Fibroblast of skin of left biceps (primary cell): ENCODE measurements around the gene UBASH3A.

ENCODE experiments used
- DNase-seq, 2 experiments: peaks; one replicate each; pipeline ENCODE4 v3.0.0-alpha.2; 2013; ENCODE audit warnings: low read depth in 2 of 2

The UBASH3A gene

DNA sequence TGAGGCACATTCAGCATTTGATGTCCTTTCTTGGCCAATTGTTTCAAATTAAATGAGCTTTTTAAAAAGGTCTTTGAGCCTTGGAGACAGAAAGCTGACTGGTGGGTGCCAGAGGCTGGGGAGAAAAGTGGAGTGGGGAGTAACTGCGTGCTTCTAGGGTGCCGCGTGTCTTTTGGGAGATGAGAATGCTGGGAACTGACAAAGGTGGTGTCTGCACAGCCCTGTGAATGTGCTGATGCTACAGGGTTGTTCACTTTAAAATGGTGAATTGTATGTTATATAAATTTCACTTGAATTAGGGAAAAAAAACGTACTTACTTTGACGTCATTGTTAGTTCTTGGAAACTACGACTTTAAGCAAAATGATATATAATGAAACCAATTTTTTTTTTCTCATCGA, 29.2 kb upstream of the UBASH3A start:
- no peak for DNase-seq

DNA sequence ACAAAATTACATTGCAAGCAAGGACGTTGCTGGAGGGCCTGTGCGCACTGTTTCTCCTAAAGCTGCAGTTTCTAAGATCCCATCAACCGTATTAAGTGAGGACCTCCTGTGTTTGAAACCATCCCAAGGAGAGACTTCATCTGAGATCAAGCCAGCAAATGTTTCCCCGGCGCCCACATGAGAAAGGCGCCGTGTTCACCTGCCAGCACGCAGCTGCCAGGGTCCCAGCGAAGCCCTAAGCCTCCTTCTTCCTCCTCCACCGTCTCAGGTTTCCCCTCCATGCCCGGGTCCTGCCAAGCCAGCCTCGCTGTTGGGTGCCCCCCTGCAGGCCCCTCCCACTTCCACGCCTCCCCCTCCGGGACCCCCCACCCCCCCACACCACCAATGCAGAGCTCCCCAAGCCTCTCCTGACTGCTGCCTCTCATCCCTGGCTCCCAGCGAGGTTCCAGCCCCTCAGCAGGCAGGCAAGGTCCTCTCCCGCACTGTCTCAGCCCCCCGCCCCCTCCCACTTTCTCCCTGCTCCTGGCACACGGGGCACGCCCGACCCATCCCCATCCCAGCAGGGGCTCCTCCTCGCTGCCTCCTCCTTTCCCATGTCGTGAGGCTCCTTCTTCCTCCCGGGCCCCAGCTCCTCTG, 28.7 kb upstream of the UBASH3A start:
- no peak for DNase-seq

DNA sequence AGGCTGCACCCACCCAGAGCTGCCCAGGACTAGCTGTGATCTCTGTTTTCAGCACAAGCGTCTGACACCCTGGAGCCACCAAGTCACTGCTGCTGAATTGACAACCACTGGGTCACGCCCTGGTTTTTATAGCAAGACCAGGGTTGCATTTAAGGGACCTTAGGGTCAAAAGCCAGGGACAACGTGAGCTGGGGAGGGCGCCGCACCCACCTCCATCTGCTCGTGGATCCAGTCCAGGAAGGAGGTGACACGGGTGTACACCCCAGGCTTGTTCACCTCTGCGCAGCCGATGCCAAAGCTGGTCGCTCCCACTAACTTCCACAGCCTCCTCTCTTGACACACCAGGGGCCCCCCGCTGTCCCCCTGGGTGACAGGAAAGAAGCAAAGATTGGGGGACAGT, 28.2 kb upstream of the UBASH3A start:
- no peak for DNase-seq

DNA sequence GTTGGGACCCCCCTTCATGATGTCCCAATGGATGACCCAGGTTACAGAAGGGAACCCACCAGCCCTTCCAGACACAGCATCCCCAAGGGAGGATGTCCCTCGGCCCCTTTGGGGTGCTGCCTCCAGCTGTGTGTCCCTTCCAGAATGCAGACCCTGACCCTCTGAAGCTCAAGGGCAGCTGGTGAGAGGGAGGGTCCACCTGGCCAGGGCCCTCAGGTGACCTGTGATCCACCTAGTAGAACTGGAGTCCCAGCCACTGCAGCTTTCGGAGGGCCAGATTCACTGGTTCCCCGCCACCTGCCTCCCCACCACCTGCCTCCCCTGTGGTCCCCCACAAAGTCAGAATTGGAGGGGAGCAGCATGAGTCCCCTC, 27.8 kb upstream of the UBASH3A start:
- DNase-seq = no peak

DNA sequence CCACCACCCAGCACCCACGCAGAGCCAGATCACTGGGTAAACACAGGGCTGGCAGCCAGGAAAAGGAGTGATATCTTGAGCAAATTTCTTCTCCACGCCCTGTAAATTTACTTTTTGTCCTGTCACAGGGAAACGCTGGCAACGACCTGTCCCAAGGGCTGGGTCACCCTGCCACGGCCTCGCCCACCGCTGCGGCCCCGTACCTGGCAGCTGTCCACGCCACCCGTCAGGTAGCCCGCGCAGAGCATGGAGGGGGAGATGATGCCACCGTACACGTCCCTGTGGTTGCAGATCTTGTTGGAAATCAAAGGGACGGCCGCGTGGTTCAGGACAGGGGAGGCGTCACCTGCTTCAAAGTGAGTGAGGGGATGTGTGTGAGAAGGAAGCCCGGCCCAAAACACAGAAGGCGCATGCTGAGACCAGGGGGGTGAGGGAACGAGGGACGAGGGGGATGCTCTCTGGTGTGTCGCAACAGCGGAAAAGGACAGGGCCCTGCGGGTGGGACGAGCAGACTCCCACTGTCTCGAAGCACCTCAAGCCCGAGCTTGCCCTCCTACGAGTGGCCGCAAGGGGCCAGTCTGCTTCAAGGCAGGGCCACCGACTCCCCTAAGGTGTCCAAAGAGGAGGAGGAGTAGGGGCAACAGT, 27.2 kb upstream of the UBASH3A start:
- DNase-seq = no peak

DNA sequence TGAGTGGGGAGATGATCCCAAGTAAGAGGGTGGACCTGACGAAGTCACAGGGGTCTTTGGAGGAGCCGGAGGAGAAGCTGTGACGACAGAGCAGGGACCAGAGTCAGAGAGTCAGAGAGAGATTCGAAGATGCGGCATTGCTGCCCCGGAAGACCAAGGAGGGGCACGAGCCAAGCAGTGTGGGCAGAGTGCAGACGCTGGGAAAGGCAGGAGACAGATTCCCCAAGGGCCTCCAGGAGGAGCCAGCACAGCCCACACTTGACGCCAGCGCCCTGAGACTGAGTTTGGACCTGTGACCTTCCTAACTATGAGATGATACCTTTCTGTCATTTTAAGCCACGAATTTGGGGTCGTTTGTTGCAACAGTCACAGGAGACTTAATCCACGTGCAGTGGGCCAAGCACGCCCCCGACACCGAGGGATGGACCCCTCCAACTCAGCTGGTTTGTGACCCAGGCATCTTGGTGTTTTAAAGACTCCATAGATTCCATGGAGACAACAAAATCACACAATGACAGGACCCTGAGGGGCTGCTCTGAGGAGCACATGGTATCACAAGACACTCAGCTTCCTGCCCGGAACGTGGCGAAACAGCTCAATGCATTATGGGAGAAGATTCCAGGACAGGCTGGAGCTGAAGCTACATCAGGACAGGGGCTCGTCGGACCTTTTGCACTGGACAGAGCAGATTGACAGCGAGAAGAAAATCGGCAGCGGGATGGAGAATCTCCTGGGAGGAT, 26.3 kb upstream of the UBASH3A start:
- no peak for DNase-seq

DNA sequence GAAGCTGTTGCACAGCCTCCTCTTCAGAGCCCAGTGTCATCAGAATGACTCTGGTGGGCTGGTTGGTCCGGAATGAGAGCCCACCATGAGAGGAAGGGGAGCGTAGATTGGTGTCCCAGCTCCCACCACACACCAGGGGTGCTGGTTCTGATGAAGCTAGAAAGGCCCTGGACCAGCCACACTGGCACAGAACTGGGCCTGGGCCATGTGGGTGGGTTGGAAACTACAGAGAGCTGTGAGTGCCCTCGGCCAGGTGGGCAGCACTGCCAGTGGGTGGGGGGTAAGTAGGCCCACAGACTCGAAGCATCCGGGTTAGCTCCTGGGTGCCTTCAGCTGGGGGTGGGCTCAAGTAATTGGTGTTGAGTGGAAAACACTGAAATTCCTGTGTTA, 25.8 kb upstream of the UBASH3A start:
- DNase-seq = no peak

DNA sequence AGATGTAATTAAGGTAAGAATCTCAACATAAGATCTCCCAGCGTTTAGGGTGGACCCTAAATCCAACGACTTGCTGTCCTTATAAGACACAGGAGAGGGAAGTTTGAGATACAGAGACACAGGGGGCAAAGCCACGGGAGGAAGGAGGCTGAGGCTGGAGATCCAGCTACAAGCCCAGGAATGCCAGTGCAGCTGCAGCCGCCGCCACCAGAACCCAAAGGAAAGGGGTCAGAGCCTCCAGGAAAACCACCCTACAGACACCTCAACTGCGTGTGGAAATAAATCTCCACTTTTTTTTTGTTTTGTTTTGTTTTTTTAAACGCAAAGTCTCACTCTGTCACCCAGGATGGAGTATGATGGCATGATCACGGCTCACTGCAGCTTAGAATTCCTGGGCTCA, 25.3 kb upstream of the UBASH3A start:
- DNase-seq = no peak

DNA sequence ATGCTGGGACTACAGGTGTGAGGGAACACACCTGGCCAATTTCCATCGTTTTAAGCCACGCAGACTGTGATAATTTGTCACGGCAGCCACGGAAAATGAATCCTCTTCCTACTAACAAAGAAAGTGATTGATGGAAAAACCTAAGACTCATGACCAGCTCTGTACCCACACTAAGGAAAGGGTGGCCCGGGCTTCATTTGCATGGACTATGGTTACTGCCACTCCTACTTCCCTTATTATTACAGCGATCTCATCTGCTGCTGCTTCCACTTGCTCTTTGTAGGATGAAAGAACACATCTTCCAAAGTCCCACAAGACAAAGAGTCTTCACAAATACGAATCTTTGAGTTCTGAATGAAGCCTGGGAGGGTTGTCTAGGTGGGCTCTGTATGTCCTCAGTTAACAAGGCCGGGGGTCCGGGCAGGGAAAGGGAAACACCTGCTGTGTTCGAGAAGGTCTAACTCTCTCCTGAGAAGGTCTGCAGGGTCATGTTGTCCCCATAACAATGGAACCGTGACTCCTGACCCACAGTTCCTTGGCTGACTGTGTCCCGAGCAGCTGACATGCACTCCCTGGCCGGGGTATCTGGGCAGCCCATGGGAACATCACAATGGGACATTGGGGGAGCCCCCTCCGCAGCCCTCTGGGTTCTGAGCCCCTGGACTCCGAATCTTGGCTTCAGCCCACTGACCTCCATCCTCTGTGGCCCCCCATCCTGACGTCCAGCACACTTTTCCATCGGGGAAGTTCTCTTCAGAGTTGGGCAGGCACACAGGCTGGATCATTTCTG, 24.1 kb upstream of the UBASH3A start:
- DNase-seq = no peak

DNA sequence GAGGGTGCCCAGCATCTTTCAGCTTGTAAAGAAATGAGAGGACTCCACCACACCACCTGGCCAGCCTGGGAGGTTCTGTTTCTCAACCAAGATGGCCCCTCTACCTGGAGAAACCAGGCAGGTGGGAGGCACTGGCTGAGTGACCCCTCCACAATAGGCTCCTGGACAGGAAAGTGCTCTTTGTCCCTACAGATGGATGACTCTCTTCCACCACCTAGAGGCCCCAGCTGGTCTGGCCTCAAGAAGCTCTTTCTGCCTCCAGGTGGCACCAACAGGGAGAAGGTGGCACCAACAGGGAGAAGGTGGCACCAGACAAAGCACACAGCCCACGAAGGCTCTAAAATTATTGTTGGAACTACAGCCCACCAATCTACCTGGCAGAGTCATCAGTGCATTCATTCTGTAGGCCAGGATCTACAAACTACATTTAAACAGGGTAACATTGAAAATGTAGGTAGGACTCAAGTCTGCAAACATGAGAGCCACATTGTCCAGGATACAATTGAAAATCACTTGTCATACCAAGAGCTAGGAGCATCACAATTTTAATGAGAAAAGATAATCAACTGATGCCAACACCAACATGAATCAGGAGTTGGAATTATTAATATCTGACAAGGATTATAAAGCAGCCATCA, 22.2 kb upstream of the UBASH3A start:
- DNase-seq = no peak

DNA sequence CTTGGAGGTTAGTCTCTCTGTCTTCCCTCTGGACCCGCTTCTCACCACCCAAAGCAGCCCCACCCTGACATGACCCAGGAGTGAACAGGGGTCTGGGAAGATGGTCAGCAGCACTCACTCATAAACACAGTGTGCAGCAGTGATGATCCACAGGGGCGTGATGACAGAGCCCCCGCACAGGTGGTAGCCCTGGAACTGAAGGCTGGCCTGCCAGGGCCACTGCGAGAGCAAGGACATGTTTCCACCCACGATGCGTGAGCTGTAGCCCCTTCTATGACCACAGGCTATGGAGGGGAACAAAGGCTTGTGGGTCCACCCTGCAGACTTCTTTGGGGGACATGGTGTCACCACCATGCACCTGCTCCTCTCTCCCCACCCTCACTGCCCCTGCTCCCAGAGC, 20.8 kb upstream of the UBASH3A start:
- no peak for DNase-seq

DNA sequence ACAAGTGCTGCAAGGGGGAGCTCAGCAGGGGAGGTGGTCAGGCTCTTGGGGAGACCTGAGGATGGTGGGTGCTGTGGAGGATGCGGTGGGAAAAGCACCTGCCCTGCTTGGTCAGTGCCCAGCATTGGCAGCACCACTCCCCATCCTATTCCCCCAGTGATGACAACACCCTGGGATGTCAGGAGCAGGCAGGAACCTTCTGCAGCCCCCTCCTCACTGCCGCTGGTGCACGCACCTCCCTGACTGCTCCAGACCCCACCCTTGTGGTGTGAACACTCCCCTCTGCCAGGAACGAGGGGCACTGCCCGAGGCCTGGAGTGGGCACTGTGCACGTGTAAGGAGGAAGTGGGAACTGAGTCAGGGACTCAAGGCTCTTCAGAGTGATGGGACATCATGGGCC, 20.4 kb upstream of the UBASH3A start:
- no peak for DNase-seq

DNA sequence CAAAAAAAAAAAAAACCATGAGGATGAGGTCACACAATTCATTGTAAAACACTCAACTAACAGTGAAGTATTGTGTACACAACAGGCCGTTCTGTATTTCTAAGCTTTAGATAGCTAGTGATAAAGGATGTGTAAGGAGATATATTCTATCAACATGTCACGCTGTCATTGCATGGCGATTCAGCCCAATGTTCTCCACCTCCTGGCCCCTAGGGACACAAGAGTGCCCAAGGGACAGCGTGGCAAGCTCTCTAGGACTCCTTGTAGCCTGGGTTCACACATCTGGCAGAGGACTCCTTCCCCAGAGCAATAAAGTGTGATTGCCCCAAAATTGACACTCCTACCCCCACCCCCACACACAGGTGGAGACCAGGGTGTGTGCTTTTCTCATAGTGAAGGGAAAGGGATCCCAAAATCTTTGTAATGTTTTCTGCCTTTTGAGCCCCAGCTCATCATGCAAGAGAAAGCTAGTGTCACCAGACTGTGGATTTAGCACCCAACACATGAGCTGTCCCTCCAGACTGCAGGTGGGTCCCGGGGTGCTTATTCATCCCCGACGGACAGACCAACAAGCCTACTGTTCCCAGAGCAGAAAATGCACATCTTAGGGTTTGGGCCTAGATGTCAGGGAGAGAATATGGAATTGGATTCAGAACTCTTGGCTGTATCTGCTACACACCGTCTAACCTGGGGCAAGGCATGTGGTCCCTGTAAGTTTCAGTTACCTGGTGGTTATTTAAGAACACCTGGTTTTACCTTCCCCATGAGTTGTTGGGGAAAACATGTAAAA, 19.4 kb upstream of the UBASH3A start:
- no peak for DNase-seq

DNA sequence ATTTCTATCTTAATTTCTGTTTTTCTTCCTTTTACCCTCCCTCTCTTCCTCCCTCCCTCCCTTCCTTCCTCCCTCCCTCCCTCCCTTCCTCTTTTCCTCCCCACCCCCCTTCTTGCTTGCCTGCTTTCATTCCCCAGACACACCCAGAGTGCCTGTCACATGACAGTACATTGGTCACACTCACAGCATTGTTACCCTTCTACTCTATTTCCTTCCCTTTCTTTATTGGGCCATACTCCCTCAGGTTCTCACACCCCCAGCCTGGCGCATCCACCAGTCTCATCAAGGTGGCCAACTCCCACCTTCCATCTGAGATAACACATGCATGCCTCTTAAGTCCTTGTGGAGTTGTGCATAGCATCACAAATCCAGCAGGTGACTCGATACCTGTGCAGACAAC, 18.7 kb upstream of the UBASH3A start:
- no peak for DNase-seq

DNA sequence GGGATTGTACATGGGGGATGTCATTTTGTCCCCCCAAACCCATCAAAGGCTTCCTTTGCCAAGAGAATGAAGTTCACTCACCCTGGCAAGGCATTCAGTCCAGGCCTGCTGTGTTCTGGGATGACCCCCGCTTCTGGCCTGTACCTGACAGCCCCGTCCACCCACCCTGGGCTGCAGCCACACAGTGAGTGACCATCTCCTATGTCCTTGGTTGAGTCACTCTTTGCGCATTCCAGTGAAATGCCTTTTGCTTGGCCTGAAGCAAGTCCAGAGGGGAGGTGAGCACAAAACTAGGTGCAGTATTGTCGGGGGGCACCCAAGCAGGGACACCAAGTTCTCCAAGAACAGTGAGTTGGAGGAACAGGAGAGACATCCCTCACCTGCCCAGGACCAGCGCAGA, 18.1 kb upstream of the UBASH3A start:
- DNase-seq = no peak

DNA sequence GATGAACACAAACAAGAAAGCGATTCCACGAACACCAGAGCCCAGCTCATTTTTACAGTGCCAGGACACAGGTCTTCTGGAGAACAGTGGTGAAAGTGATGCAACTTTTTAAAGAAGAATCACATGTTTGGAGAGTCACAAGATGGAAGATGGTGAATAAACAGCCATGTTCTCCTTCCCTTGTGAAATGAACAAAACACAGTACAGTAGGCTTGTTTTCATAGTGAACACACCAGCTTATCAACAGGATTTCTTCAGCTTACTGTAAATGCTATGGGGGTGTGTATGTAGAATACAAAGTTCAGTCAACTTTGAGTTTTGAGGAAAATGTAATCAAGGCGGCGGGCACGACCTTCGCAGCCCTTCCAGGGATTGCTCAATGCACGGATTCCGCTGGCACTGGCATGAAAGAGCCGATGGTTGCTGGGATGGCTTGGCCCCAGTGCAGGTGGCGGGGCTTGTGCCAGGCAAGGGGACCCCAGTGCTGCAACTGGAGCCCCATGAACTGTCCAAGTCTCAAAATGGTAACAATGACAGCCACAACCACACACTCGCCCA, 17.6 kb upstream of the UBASH3A start:
- DNase-seq = no peak

DNA sequence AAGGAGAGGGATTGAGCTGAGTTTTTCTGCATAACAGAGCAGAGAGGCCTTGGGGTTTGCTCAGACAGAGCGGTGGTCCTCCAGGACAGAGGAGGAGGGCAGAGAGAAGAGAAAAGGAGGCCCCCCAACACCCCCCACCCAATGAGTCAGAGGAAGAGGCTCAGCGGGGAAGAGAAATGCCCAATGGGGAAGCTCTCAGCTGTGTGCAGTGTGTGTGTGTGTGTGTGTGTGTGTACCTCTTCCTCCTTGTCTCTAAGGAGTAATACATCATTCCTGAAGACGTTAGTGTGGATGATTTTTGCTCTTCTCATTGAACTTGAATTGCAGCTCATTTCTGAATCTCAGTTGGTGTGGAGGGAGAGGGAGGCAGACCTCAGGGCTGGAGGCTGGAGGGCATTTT, 16.5 kb upstream of the UBASH3A start:
- no peak for DNase-seq

DNA sequence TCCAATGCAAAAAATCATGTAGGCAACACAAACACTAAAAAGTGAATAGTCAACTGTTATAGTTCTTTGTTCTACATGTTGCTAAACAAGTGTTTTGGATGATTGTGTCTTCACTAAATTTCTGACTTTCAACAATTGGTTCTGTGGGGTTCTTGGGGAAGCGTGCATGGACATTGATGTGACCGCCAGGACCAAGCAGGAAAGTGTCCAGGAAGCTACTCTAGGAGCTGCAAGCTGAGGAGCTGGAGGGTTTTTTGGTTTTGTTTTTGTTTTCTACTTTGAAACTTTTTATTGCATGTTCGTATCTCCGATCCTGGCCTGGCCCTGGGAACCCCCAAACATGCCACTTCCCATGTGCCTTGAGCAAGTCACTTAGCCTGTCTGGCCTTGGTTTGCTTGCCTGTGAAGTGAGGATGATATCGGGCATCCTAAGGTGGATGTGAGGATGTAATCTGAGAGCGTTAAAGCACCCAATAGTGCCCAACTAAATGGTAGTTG, 15.8 kb upstream of the UBASH3A start:
- no peak for DNase-seq

DNA sequence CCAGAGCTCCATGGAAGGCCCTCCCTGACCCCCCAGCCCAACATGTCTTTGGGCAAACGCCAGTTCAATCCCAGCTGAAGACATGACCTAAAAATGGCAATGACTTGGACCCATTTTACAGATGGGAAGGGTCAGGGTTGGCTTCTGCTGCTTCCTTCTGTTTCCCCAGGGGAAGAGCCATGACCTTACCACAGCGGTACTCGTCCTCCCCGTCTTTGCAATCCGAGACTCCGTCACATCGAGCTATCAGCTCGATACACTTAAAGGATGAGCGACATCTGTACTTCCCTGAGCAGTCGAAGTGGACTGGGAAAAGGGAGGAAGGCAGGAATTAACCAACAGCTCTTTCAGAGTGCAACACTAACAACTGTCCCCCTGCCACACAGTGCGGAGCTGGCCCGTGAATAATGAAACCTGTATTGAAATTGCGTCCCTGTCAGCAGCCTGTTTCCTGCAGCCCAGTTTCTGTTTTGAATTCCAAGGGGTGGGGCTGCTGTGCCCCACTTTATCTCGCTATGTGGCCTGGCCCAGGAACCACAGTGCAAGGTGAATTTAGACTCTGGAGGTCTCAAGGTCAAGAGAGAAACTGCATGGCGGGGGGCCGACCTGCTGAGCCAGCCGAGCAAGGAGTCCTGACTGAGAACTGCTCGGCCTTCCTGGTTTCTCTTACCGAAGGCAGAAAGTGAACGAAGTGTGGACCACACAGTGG, 14.8 kb upstream of the UBASH3A start:
- no peak for DNase-seq

DNA sequence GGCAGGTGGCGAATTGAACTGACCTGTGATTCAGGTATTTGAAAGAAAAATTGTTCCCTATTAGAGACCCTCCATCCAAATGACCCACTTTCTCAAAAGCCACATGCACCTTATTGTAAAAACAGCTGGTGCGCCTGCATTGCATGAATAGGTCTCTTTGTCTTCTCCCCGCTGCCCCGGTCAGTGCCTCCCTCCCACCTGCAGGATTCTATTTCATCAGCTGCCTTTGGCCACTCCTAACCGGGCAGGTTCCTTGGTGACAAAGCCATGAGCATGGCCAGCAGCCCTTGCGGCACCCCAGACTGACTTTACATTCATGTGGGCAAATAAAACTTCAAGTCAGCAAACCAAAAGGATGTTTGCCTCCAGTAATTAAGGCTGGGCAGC, 14.3 kb upstream of the UBASH3A start:
- DNase-seq = no peak
